ENCODE measurements around the gene WASF3.

DNA sequence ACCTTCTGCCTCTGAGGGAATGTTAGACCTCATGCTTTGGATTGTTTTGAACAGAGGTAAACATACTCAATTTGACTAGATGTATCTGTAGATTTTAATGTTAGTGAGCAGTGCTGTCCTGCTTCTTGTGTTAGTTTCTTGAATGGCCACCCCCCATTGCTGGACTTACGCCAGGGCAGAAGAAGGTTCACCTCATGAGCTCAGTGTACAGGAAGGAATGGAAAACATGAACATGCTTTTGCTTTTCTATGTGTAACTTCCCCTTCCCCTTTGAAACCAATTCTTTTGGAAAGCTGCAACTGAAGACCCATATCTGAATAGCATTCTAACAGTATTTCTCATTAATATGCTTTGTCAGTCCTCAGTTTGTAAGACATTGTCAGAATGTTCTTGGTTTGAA, 32.3 kb downstream of the WASF3 start:
- TF ChIP-seq POLR2A (IDR thresholded peaks at IDR 0.05): no peak
- TF ChIP-seq, protein P1, sequence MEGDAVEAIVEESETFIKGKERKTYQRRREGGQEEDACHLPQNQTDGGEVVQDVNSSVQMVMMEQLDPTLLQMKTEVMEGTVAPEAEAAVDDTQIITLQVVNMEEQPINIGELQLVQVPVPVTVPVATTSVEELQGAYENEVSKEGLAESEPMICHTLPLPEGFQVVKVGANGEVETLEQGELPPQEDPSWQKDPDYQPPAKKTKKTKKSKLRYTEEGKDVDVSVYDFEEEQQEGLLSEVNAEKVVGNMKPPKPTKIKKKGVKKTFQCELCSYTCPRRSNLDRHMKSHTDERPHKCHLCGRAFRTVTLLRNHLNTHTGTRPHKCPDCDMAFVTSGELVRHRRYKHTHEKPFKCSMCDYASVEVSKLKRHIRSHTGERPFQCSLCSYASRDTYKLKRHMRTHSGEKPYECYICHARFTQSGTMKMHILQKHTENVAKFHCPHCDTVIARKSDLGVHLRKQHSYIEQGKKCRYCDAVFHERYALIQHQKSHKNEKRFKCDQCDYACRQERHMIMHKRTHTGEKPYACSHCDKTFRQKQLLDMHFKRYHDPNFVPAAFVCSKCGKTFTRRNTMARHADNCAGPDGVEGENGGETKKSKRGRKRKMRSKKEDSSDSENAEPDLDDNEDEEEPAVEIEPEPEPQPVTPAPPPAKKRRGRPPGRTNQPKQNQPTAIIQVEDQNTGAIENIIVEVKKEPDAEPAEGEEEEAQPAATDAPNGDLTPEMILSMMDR (IDR thresholded peaks at IDR 0.05): no peak
